Nephron (organoid): ENCODE results near the gene ABT1.

Experiments used
- H3K27ac Mint-ChIP-seq, 3 experiments: 2 replicates each; pipeline ENCODE4 v1.8.0; 2020; ENCODE audit warnings: mixed read lengths in 3 of 3, mild to moderate bottlenecking in 2 of 3, moderate library complexity in 1 of 3
- H3K27me3 Mint-ChIP-seq: 2 replicates; pipeline ENCODE4 v1.8.0; 2021; ENCODE audit warnings: low read depth, mild to moderate bottlenecking, moderate library complexity, mixed read lengths
- H3K36me3 Mint-ChIP-seq: 2 replicates; pipeline ENCODE4 v1.8.0; 2020; ENCODE audit warnings: low read depth, mixed read lengths
- H3K4me1 Mint-ChIP-seq: 2 replicates; pipeline ENCODE4 v1.8.0; 2020; ENCODE audit warnings: mixed read lengths
- H3K4me3 Mint-ChIP-seq, 3 experiments: 2 replicates each; pipeline ENCODE4 v1.8.0; 2020; ENCODE audit warnings: mild to moderate bottlenecking in 3 of 3, mixed read lengths in 3 of 3, moderate library complexity in 2 of 3
- H3K9me3 Mint-ChIP-seq: 2 replicates; pipeline ENCODE4 v1.8.0; 2020; ENCODE audit warnings: mixed read lengths
- CTCF ChIP-seq, 3 experiments: fragments of 200-600 bp; sonication (generic); IDR thresholded peaks; one replicate each; pipeline ENCODE4 v1.5.0; 2021; ENCODE audit warnings: antibody characterized with exemption in 3 of 3; ENCODE audit not compliant: unreplicated experiment in 3 of 3

The ABT1 gene

GRCh38 chr6:26613689-26614683 is 17.2 kb downstream of the ABT1 start:
- peaks cover 15% of the 10 kb centered on the region for H3K9me3 Mint-ChIP-seq
- peaks cover 4% of the 10 kb centered on the region for H3K36me3 Mint-ChIP-seq
- H3K27ac Mint-ChIP-seq, result no peak overlapping the region
- H3K4me1 Mint-ChIP-seq, result peaks cover 6% of the 10 kb centered on the region
- TF ChIP-seq CTCF (IDR thresholded peaks at IDR 0.05; ENCODE audit: unreplicated experiment in 3 of 3), result no peak
- peak overlapping the region; percentile 87 to 91 (median 91) for H3K4me3 Mint-ChIP-seq
- H3K27me3 Mint-ChIP-seq, result peaks cover 54% of the 10 kb centered on the region

- Mint-ChIP-seq H3K4me1 (no peaks in the 10 kb centered on the region), H3K27me3 (no peaks in the 10 kb centered on the region), H3K9me3 (peaks cover 22% of the 10 kb centered on the region), H3K4me3 (no peak overlapping the region), H3K27ac (no peak overlapping the region), H3K36me3 (peaks cover 1% of the 10 kb centered on the region)
- TF ChIP-seq CTCF (IDR thresholded peaks at IDR 0.05; ENCODE audit: unreplicated experiment in 3 of 3), result no peak
Observed at GRCh38 chr6:26623339-26623859, 26.6 kb downstream of the ABT1 start.

GRCh38 chr6:26624557-26624956 is 27.8 kb downstream of the ABT1 start:
- no peak for TF ChIP-seq CTCF (IDR thresholded peaks at IDR 0.05; ENCODE audit: unreplicated experiment in 3 of 3)
- Mint-ChIP-seq H3K27ac (no peak overlapping the region), H3K27me3 (no peaks in the 10 kb centered on the region), H3K4me1 (no peaks in the 10 kb centered on the region), H3K4me3 (no peak overlapping the region), H3K9me3 (peaks cover 29% of the 10 kb centered on the region), H3K36me3 (peaks cover 7% of the 10 kb centered on the region)

GRCh38 chr6:26627843-26628242 is 31.1 kb downstream of the ABT1 start:
- Mint-ChIP-seq H3K9me3 (peaks cover 37% of the 10 kb centered on the region), H3K4me1 (no peaks in the 10 kb centered on the region), H3K27me3 (no peaks in the 10 kb centered on the region), H3K36me3 (peaks cover 24% of the 10 kb centered on the region), H3K27ac (no peak overlapping the region), H3K4me3 (no peak overlapping the region)
- no peak for TF ChIP-seq CTCF (IDR thresholded peaks at IDR 0.05; ENCODE audit: unreplicated experiment in 3 of 3)

GRCh38 chr6:26629359-26629758 is 32.6 kb downstream of the ABT1 start:
- Mint-ChIP-seq H3K4me3 (no peak overlapping the region), H3K27ac (no peak overlapping the region), H3K36me3 (peaks cover 38% of the 10 kb centered on the region), H3K27me3 (no peaks in the 10 kb centered on the region), H3K4me1 (no peaks in the 10 kb centered on the region), H3K9me3 (peaks cover 35% of the 10 kb centered on the region)
- TF ChIP-seq CTCF (IDR thresholded peaks at IDR 0.05; ENCODE audit: unreplicated experiment in 3 of 3), result no peak
